Left lung (tissue), 10 donors: ENCODE data around the gene SH3BP1. TPM values are rescaled to one million over a fixed set of nuclear protein-coding genes. Genes with fewer than 3 reads are reported as not detected.
"Not testable (repeated sequence)": the region's sequence is repeated elsewhere in the genome, so short reads cannot be mapped to it uniquely, and the experiment has no call there.

ENCODE experiments used
- ATAC-seq: fragments of 200-7000 bp; cut with Tn5 transposase; one replicate; pipeline ENCODE4 v1.9.1; 2020; ENCODE audit warnings: moderate library complexity
- DNase-seq, 4 donors: peaks; one replicate each; pipeline ENCODE4 v3.0.0-alpha.2; 2013 to 2020
- H3K27ac ChIP-seq, 2 donors: fragments of 200-600 bp; sonication (generic) in 1 of 2; one replicate each; pipeline versions ENCODE4 v1.5.0 to v1.8.0; 2020 to 2021
- H3K27me3 ChIP-seq, 2 donors: fragments of 200-600 bp; sonication (generic) in 1 of 2; one replicate each; pipeline versions ENCODE4 v1.5.0 to v1.8.0; 2020 to 2021
- H3K36me3 ChIP-seq, 2 donors: fragments of 200-600 bp; sonication (generic) in 1 of 2; one replicate each; pipeline versions ENCODE4 v1.5.0 to v1.8.0; 2020 to 2021
- H3K4me1 ChIP-seq, 2 donors: fragments of 200-600 bp; one replicate each; pipeline ENCODE4 v1.8.0; 2021
- H3K4me3 ChIP-seq, 2 donors: fragments of 200-600 bp; sonication (generic) in 1 of 2; one replicate each; pipeline versions ENCODE4 v1.5.0 to v1.8.0; 2020 to 2021; ENCODE audit warnings: mild to moderate bottlenecking in 1 of 2
- H3K9me3 ChIP-seq, 2 donors: fragments of 200-600 bp; sonication (generic) in 1 of 2; one replicate each; pipeline versions ENCODE4 v1.5.0 to v1.8.0; 2020 to 2021
- CTCF ChIP-seq, 2 donors: fragments of 200-600 bp; sonication (generic) in 1 of 2; IDR thresholded peaks; one replicate each; pipeline versions ENCODE4 v1.5.0 to v1.8.0; 2021; ENCODE audit warnings: antibody characterized with exemption in 2 of 2
- intact Hi-C, 2 donors: fragments of 100-400 bp; cut with DNase I; formaldehyde crosslinking; loops; one replicate each; pipeline versions ENCODE4 v1.11.2 to v1.14.2; 2022
- polyA plus RNA-seq, 6 donors: library from polyadenylated mRNA; unstranded; fragments of 120-200 nt; gene quantifications; one replicate each; pipeline ENCODE4 v1.2.1, GENCODE V29; 2013; ENCODE audit not compliant: insufficient read length in 6 of 6
- total RNA-seq, 2 donors: library from RNA; stranded (reverse); fragmentation: NEBNext Ultra II Directional; extraction: Animal tissue kit (Norgen Biotek cat#: 25700); gene quantifications; one replicate each; pipeline ENCODE4 v1.2.1, GENCODE V29; 2021
- donor health status: DM: no; HTN: yes; CAD: no.
- donor health status: DM: no; HTN: no; CAD: no.

Gene SH3BP1
- total and polyA plus RNA-seq, 8 donors, result 14.0 to 40.7 (median 27.7) TPM

- intact Hi-C loops, result no loop called here
- peak overlapping the region; percentile 95 to 98 for H3K27ac ChIP-seq
- ATAC-seq, result peak; percentile 64
- H3K4me3 ChIP-seq, result peak overlapping the region; percentile 96 to 99
- H3K4me1 ChIP-seq, result peaks cover 13 to 46% of the 10 kb centered on the region in 2 donors
- no peaks in the 10 kb centered on the region for H3K9me3 ChIP-seq
- no peaks in the 10 kb centered on the region for H3K27me3 ChIP-seq
- DNase-seq, result peak; percentile 72 to 97 (median 92)
- no peaks in the 10 kb centered on the region for H3K36me3 ChIP-seq
- TF ChIP-seq CTCF (IDR thresholded peaks at IDR 0.05), result peak; percentile 97 to 99
Measured at GRCh38 chr22:37607010-37607934, 32.2 kb upstream of the SH3BP1 start.

DNA sequence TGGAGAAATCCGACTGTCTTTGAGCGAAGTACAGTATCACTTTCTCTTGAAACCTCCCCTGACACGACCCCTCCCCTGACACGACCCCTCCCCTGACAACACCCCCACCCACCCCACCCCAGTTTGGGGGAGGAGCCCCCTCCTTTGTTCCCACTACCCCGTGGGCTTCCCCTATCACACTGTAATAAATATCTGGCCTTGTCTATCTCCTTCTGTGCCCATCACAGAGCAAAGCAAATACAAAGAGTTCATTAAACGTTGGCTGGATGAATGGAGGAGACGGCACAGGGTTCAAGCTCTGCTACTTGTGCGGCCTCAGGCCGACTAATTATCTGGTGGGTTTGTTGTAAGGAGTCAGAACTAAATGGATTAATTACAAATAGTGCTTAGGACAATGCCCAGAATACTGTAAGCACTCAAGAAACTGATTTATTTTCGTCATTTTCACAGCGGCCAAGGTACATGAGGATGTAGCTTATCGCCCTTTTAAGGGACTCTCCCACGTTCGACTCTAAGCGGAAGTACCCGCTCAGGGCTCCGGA, 31.5 kb upstream of the SH3BP1 start:
- peak; percentile 76 for ATAC-seq
- H3K27me3 ChIP-seq, result no peaks in the 10 kb centered on the region
- DNase-seq, result no peak
- peak overlapping the region; percentile 95 to 98 for H3K27ac ChIP-seq
- intact Hi-C loops, result no loop called here
- no peaks in the 10 kb centered on the region for H3K9me3 ChIP-seq
- no peak for TF ChIP-seq CTCF (IDR thresholded peaks at IDR 0.05)
- H3K4me1 ChIP-seq, result peaks cover 13 to 46% of the 10 kb centered on the region in 2 donors
- peak overlapping the region; percentile 96 to 99 for H3K4me3 ChIP-seq
- no peaks in the 10 kb centered on the region for H3K36me3 ChIP-seq

GRCh38 chr22:37608477-37609239, 30.8 kb upstream of the SH3BP1 start, which contains the start of gene GGA1:
GGA1 (plus strand) TSS chr22:37608834; CDS start chr22:37608861, 27 bp downstream.
- ATAC-seq (peak; percentile 88), DNase-seq (peak; percentile 97 to 99 (median 98))
- H3K27me3 ChIP-seq, result no peaks in the 10 kb centered on the region
- no peaks in the 10 kb centered on the region for H3K36me3 ChIP-seq
- H3K4me3 ChIP-seq, result peak within 1 kb of the TSS; percentile 96 to 99
- H3K27ac ChIP-seq, result peak within 1 kb of the TSS; percentile 95 to 98
- H3K4me1 ChIP-seq, result peaks cover 13 to 46% of the 10 kb centered on the region in 2 donors
- TF ChIP-seq CTCF (IDR thresholded peaks at IDR 0.05), result no peak
- H3K9me3 ChIP-seq, result no peaks in the 10 kb centered on the region
- intact Hi-C loops, result no loop called here

GRCh38 chr22:37609240-37610152, 30.0 kb upstream of the SH3BP1 start:
- Histone ChIP-seq H3K4me3 (peak overlapping the region; percentile 96 to 99), H3K27me3 (no peaks in the 10 kb centered on the region), H3K27ac (peak overlapping the region; percentile 95 to 98), H3K36me3 (peaks cover 0 to 8% of the 10 kb centered on the region in 2 donors), H3K4me1 (peaks cover 13 to 46% of the 10 kb centered on the region in 2 donors), H3K9me3 (no peaks in the 10 kb centered on the region)
- no peak for TF ChIP-seq CTCF (IDR thresholded peaks at IDR 0.05)
- DNase-seq (no peak), ATAC-seq (no peak)
- intact Hi-C loops, result no loop called here

DNA sequence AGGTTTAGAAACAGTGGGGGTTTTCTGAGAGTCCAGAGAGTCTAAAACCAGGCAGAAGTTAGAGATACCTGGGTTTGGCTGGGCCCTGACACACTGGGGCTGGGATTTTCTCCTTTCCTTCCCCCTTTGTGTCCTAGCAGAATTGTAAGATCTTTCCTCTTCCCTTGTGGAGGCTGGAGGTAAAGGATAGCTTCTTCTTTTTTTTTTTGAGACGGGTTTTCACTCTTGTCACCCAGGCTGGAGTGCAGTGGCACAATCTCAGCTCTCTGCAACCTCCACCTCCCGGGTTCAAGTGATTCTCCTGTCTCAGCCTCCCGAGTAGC, 29.4 kb upstream of the SH3BP1 start:
- peaks cover 13 to 46% of the 10 kb centered on the region in 2 donors for H3K4me1 ChIP-seq

More for the DNA sequence above, 29.4 kb upstream of the SH3BP1 start:
- H3K27me3 ChIP-seq, ATAC-seq, DNase-seq, H3K9me3 ChIP-seq, intact Hi-C loops: not testable (repeated sequence)
- Histone ChIP-seq H3K27ac (peak overlapping the region; percentile 95 to 98), H3K4me3 (peak overlapping the region; percentile 96 to 99), H3K36me3 (peaks cover 0 to 14% of the 10 kb centered on the region in 2 donors)
